GM19193 (cell line): Measurements from ENCODE around the gene TSPAN15.

Source experiments
- POLR2A ChIP-seq: IDR thresholded peaks from 4 replicates; pipeline ENCODE4 v1.6.1; 2011; ENCODE audit not compliant: insufficient read depth, insufficient read length; ENCODE audit errors: extremely low read depth

TSPAN15 gene

GRCh38 chr10:69451209-69451783 is at the start of gene TSPAN15:
TSPAN15 (plus strand) TSS chr10:69451465; CDS start chr10:69451595, 130 bp downstream.
- no peak for TF ChIP-seq POLR2A

- TF ChIP-seq POLR2A = no peak
Measured at GRCh38 chr10:69402386-69402785, 48.9 kb upstream of the TSPAN15 start.

- no peak for TF ChIP-seq POLR2A
Measured at GRCh38 chr10:69403066-69403465, 48.2 kb upstream of the TSPAN15 start.

- no peak for TF ChIP-seq POLR2A
Measured at GRCh38 chr10:69403519-69403918, 47.7 kb upstream of the TSPAN15 start.

- no peak for TF ChIP-seq POLR2A
Measured at GRCh38 chr10:69404786-69405185, 46.5 kb upstream of the TSPAN15 start.

- TF ChIP-seq POLR2A = no peak
Measured at GRCh38 chr10:69405221-69405620, 46.0 kb upstream of the TSPAN15 start.

GRCh38 chr10:69406302-69406811 is 44.9 kb upstream of the TSPAN15 start:
- TF ChIP-seq POLR2A = no peak

GRCh38 chr10:69406816-69407580 is 44.3 kb upstream of the TSPAN15 start:
- no peak for TF ChIP-seq POLR2A

GRCh38 chr10:69407621-69408301 is 43.5 kb upstream of the TSPAN15 start:
- no peak for TF ChIP-seq POLR2A

GRCh38 chr10:69408318-69409175 is 42.7 kb upstream of the TSPAN15 start:
- TF ChIP-seq POLR2A = peak; percentile 44

GRCh38 chr10:69409176-69409495 is 42.1 kb upstream of the TSPAN15 start:
- no peak for TF ChIP-seq POLR2A

- no peak for TF ChIP-seq POLR2A
Measured at GRCh38 chr10:69409968-69410367, 41.3 kb upstream of the TSPAN15 start.

- no peak for TF ChIP-seq POLR2A
Measured at GRCh38 chr10:69410487-69410886, 40.8 kb upstream of the TSPAN15 start.

- no peak for TF ChIP-seq POLR2A
Measured at GRCh38 chr10:69411476-69411875, 39.8 kb upstream of the TSPAN15 start.
